K562 (cell line): Measurements from ENCODE around the gene CNKSR1. TPM values are rescaled to one million over a fixed set of nuclear protein-coding genes. Genes with fewer than 3 reads are reported as not detected.

Experiments
- ATAC-seq: fragments of 200-7000 bp; cut with Tn5 transposase; 3 replicates; pipeline ENCODE4 v1.9.1; 2020; ENCODE audit warnings: moderate library complexity
- BruUV-seq: library from RNA; stranded (reverse); fragments of 400-500 nt; replicated peaks from 2 replicates; lab custom pipeline; 2021; lab: Mats Ljungman, UMichigan
- CTCF ChIA-PET: fragments of 300-600 bp; formaldehyde crosslinking; extraction: SDS; loops from one replicate; lab custom pipeline; 2021; ENCODE audit warnings: low intra/inter-chr PET ratio; lab: Yijun Ruan, JAX
- POLR2A ChIA-PET: fragments of 300-600, 350-650 bp; sonication (Branson Sonifier 250); formaldehyde crosslinking; extraction: SDS; loops from one replicate; lab custom pipeline; 2021; ENCODE audit warnings: antibody characterized with exemption, inconsistent platforms; lab: Yijun Ruan, JAX
- DNase-seq, 4 experiments: peaks; one replicate each; pipeline versions ENCODE4 v3.0.0 to v3.0.0-alpha.2; 2011 to 2018; ENCODE audit warnings: low spot score in 3 of 4, mixed read lengths in 3 of 4; ENCODE audit errors: extremely low read depth in 1 of 4
- FAIRE-seq: peaks from 2 replicates; lab custom pipeline; 2011; peaks lifted over from hg19 to GRCh38; lab: Jason Lieb, UNC
- H2AFZ ChIP-seq: 2 replicates; pipeline ENCODE4 v1.6.0; 2011; ENCODE audit warnings: low read depth, low read length, control low read depth, inconsistent platforms
- H3K27ac ChIP-seq: fragments of 200-600 bp; 3 replicates; pipeline ENCODE4 v1.8.0; 2011; ENCODE audit warnings: low read depth, mild to moderate bottlenecking, control low read depth, inconsistent platforms, low read length, moderate library complexity, mixed read lengths; ENCODE audit errors: extremely low read depth
- H3K27me3 ChIP-seq, 2 experiments: fragments of 300-600 bp in 1 of 2; 2 replicates in 1 of 2; 3 replicates in 1 of 2; pipeline versions ENCODE4 v1.6.0 to v1.8.0; 2011; ENCODE audit warnings: inconsistent platforms in 2 of 2, low read length in 2 of 2, mild to moderate bottlenecking in 1 of 2, mixed read lengths in 1 of 2, moderate library complexity in 1 of 2; ENCODE audit not compliant: control insufficient read depth in 2 of 2, insufficient read depth in 2 of 2
- H3K36me3 ChIP-seq: fragments of 300-600 bp; 3 replicates; pipeline ENCODE4 v1.8.0; 2011; ENCODE audit warnings: mild to moderate bottlenecking, low read length, inconsistent platforms; ENCODE audit not compliant: control insufficient read depth, insufficient read depth
- H3K4me1 ChIP-seq, 2 experiments: fragments of 200-600 bp in 1 of 2; replicated peaks in 1 of 2; 2 replicates in 1 of 2; 3 replicates in 1 of 2; pipeline versions ENCODE4 v1.5.1 to v1.8.0; 2011; ENCODE audit warnings: inconsistent platforms in 2 of 2, low read length in 2 of 2, mild to moderate bottlenecking in 1 of 2, mixed read lengths in 1 of 2, moderate library complexity in 1 of 2; ENCODE audit not compliant: control insufficient read depth in 2 of 2, insufficient read depth in 2 of 2
- H3K4me2 ChIP-seq: 2 replicates; pipeline ENCODE4 v1.6.1; 2011; ENCODE audit warnings: low read length, control low read depth, inconsistent platforms, mixed read lengths; ENCODE audit not compliant: insufficient read depth
- H3K4me3 ChIP-seq: fragments of 200-600 bp; sonication (generic), shearing (Covaris generic); 2 replicates; pipeline ENCODE4 v1.5.1; 2016; ENCODE audit warnings: control low read depth, inconsistent platforms
- H3K79me2 ChIP-seq: fragments of 200-600 bp; 3 replicates; pipeline ENCODE4 v1.8.0; 2011; ENCODE audit warnings: low read length, inconsistent platforms; ENCODE audit not compliant: control insufficient read depth, insufficient read depth
- H3K9ac ChIP-seq, 2 experiments: 2 replicates each; pipeline versions ENCODE4 v1.6.0 to v1.6.1; 2011; ENCODE audit warnings: low read depth in 2 of 2, low read length in 2 of 2, control low read depth in 1 of 2, inconsistent platforms in 1 of 2, mild to moderate bottlenecking in 1 of 2, mixed read lengths in 1 of 2; ENCODE audit not compliant: insufficient read depth in 1 of 2
- H3K9me1 ChIP-seq: one replicate; pipeline ENCODE4 v1.6.0; 2011; ENCODE audit warnings: inconsistent platforms, mild to moderate bottlenecking, low read length, moderate library complexity; ENCODE audit not compliant: control insufficient read depth, insufficient read depth
- H3K9me3 ChIP-seq: replicated peaks from 2 replicates; pipeline ENCODE4 v1.5.1; 2011; ENCODE audit warnings: low read depth, low read length, inconsistent platforms; ENCODE audit not compliant: control insufficient read depth, insufficient read depth
- H4K20me1 ChIP-seq: replicated peaks from 2 replicates; pipeline ENCODE4 v1.6.1; 2011; ENCODE audit warnings: low read length, inconsistent platforms, mixed read lengths; ENCODE audit not compliant: control insufficient read depth, insufficient read depth
- CBFA2T2 ChIP-seq: fragments of 450-650 bp; conservative IDR thresholded peaks from 2 replicates; pipeline ENCODE4 v1.6.1; 2017; ENCODE audit warnings: mild to moderate bottlenecking
- FOXK1 ChIP-seq: sonication (generic); formaldehyde crosslinking; IDR thresholded peaks from 2 replicates; pipeline ENCODE4 v1.8.0; 2022; ENCODE audit warnings: missing genetic modification reagents, mild to moderate bottlenecking, borderline replicate concordance
- ZFX ChIP-seq: sonication (generic); formaldehyde crosslinking; IDR thresholded peaks from 2 replicates; pipeline ENCODE4 v1.8.0; 2022; ENCODE audit warnings: mild to moderate bottlenecking, missing genetic modification reagents, moderate library complexity
- ZNF655 ChIP-seq: fragments of 250-450 bp; sonication (Bioruptor Pico); IDR thresholded peaks from 2 replicates; pipeline ENCODE4 v1.5.0; 2021
- WGBS: fragments of 100-300 bp; shearing (Covaris generic); methylation state at CpG from one replicate; pipeline ENCODE4 v1.1.6; 2016; ENCODE audit warnings: low coverage, mixed read lengths; ENCODE audit not compliant: insufficient coverage; ENCODE audit errors: missing lambda C conversion rate; 5-methylcytosine and 5-hydroxymethylcytosine counted together
- in situ Hi-C: fragments of 300-500 bp; cut with MboI; formaldehyde crosslinking; loops from 4 replicates; pipeline ENCODE4 v1.15.0; 2018; ENCODE audit warnings: inconsistent platforms, mixed read lengths
- intact Hi-C: fragments of 100-400 bp; cut with micrococcal nuclease; formaldehyde crosslinking; loops from 2 replicates; pipeline ENCODE4 v1.14.2; 2022
- polyA plus RNA-seq, 8 experiments: library from polyadenylated mRNA; depleted of rRNA in 4 of 8; stranded (reverse) in 5 of 8; unstranded in 3 of 8; fragments of >200 nt; fragmentation: Nextera tagmentation in 2 of 8; fragmentation: Illumina TruSeq in 1 of 8; extraction: Ambion mirVana in 2 of 8; extraction: Trizol in 1 of 8; gene quantifications; 2 replicates each; pipeline versions ENCODE4 v1.2.1 to v1.2.3, GENCODE V29; 2011 to 2014; ENCODE audit warnings: inconsistent platforms in 1 of 8, missing spikeins in 1 of 8
- total RNA-seq, 7 experiments: library from RNA; depleted of rRNA in 6 of 7; stranded (reverse); fragments of >200 nt in 6 of 7; fragmentation: Illumina TruSeq in 2 of 7; extraction: Trizol in 2 of 7; gene quantifications; 2 replicates each; pipeline versions ENCODE4 v1.2.1 to v1.2.3, GENCODE V29; 2011 to 2021; ENCODE audit warnings: low replicate concordance in 1 of 7
- TF ChIP-seq, protein P1 (sequence below): fragments of 250-450 bp; sonication (Bioruptor Pico); IDR thresholded peaks from 2 replicates; pipeline ENCODE4 v1.4.0; 2020; ENCODE audit warnings: mild to moderate bottlenecking, moderate library complexity

CNKSR1 gene
- total and polyA plus RNA-seq, 9 of the 15 experiments (the other 6 are each of a cell fraction or from before 2014, with no cell fraction given), result 0.03 to 2.8 (median 1.1) TPM

- ChIA-PET POLR2A (interaction anchor here (0.7 to 1.9 kb wide), 4 partner anchors 8 to 141 kb away, joined by 3 to 7 read pairs (median 4); partner anchors contain the start of gene ZNF593OS), CTCF (no interaction called here)
- Histone ChIP-seq H4K20me1 (no peaks in the 10 kb centered on the region), H3K9me1 (no peaks in the 10 kb centered on the region), H3K4me1 (peaks cover 17 to 27% of the 10 kb centered on the region in 2 experiments), H3K27me3 (no peaks in the 10 kb centered on the region), H3K27ac (no peak overlapping the region), H3K9me3 (no peaks in the 10 kb centered on the region), H3K4me3 (no peak overlapping the region), H3K36me3 (no peaks in the 10 kb centered on the region), H3K9ac (peak overlapping the region in 1 of 2 experiments; percentile 60; a peak in 2 of 4 replicates), H3K4me2 (no peak overlapping the region), H2AFZ (no peak overlapping the region), H3K79me2 (no peaks in the 10 kb centered on the region)
- intact Hi-C loops, result no loop called here
- BruUV-seq, result no TSS peak
- 59% methylated on average over 6 of the region's 7 CpGs for WGBS
- no peak for TF ChIP-seq ZNF655 (CRISPR knock-in tag)
- no peak for TF ChIP-seq ZFX (CRISPR knock-in tag)
- no peak for TF ChIP-seq CBFA2T2
- TF ChIP-seq, protein P1, sequence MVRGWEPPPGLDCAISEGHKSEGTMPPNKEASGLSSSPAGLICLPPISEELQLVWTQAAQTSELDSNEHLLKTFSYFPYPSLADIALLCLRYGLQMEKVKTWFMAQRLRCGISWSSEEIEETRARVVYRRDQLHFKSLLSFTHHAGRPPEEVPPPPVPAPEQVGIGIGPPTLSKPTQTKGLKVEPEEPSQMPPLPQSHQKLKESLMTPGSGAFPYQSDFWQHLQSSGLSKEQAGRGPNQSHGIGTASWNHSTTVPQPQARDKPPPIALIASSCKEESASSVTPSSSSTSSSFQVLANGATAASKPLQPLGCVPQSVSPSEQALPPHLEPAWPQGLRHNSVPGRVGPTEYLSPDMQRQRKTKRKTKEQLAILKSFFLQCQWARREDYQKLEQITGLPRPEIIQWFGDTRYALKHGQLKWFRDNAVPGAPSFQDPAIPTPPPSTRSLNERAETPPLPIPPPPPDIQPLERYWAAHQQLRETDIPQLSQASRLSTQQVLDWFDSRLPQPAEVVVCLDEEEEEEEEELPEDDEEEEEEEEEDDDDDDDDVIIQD (CRISPR knock-in tag), result no peak
- TF ChIP-seq FOXK1 (CRISPR knock-in tag), result no peak
- FAIRE-seq (no peak), DNase-seq (no peak), ATAC-seq (no peak)
- in situ Hi-C loops, result no loop called here
These were observed 5.0 kb downstream of the CNKSR1 start for GRCh38 chr1:26182383-26182696.
